D721Med (cell line): ENCODE data around the gene ABCA1.

ENCODE experiments used
- DNase-seq: peaks from one replicate; pipeline ENCODE4 v3.0.0; 2011; ENCODE audit warnings: low spot score; ENCODE audit not compliant: insufficient read length
- FAIRE-seq: peaks from 2 replicates; lab custom pipeline; 2011; peaks lifted over from hg19 to GRCh38; lab: Jason Lieb, UNC
- TF ChIP-seq, protein P1 (sequence below): IDR thresholded peaks from 2 replicates; pipeline ENCODE4 v1.5.1; 2012; ENCODE audit warnings: mild to moderate bottlenecking, control low read depth; ENCODE audit not compliant: insufficient read depth; ENCODE audit errors: missing control alignments

The ABCA1 gene

DNA sequence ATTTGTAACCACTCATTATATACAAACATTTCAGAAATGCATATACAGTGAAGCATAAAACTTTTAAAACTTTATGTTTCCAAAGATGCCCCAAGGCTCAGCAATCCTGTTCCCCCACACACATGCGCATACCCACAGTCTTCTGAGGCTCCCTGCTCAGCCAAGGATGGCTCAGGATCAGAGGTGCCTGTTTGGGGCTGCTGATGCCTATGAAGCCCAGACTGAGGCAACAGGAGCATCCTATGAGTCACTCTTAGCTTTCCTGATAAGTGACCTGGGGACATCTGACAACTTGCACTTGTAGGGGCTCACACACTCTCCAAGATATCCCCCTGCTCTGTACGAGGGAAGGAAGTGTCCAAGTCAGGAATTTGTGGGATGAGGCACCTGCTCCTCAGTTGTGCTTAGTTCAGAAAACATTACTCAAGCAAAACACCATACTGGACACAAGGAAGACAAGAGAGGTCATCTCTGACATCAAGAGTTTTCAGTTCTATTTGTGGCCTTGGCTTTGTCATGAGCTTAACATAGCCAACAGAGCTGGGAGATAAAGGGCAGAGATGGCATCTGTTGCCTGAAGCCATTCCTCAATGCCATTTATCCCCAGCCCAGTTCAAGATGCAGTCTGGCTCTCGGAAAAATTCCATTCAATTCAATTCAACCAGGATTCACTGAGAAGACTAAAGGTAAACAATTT lies 101.7 kb downstream of the ABCA1 start:
- no peak for FAIRE-seq

DNA sequence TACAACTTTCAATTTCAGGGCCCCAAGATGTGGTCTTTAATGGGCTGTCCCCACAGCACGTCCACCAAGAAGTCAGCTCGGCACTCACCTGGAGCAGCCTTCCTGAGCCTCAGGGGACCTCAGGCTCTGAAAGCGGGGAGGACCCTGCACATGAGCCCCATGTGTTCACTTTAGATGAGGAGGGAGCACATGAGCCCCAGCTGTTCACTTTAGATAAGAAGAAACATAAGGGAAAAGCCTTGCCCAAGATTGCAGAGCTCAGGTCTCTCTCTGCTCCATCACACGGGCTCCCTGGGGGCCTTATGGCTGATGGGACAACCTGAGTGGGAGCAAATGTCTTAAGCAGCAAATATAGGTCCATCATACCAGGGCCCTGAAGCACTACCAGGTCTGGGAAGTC lies 107.6 kb downstream of the ABCA1 start:
- DNase-seq = no peak
- no peak for FAIRE-seq
- TF ChIP-seq, protein P1, sequence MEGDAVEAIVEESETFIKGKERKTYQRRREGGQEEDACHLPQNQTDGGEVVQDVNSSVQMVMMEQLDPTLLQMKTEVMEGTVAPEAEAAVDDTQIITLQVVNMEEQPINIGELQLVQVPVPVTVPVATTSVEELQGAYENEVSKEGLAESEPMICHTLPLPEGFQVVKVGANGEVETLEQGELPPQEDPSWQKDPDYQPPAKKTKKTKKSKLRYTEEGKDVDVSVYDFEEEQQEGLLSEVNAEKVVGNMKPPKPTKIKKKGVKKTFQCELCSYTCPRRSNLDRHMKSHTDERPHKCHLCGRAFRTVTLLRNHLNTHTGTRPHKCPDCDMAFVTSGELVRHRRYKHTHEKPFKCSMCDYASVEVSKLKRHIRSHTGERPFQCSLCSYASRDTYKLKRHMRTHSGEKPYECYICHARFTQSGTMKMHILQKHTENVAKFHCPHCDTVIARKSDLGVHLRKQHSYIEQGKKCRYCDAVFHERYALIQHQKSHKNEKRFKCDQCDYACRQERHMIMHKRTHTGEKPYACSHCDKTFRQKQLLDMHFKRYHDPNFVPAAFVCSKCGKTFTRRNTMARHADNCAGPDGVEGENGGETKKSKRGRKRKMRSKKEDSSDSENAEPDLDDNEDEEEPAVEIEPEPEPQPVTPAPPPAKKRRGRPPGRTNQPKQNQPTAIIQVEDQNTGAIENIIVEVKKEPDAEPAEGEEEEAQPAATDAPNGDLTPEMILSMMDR = no peak

More for the DNA sequence above, 101.7 kb downstream of the ABCA1 start:
- TF ChIP-seq, protein P1 = no peak
- DNase-seq = no peak

DNA sequence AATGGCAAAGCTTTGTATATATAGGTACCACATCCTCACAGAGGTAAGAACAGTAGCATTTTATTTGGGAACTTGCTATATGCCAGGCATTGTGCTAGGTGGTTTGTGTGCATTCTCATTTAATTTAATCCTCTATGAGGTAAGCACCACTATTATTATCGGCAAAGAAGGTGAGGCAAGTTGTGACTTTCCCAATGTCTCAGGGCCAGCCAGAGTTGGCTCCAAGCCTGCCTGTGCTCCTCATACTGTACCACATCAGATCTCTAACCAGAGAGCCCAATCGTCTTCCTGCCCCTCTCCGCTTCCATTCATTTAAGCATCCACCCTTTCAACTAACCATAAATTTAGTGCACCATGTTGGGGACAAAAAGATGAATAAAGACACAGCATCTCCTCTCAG lies 108.9 kb downstream of the ABCA1 start:
- TF ChIP-seq, protein P1 = no peak
- no peak for DNase-seq
- FAIRE-seq = no peak

DNA sequence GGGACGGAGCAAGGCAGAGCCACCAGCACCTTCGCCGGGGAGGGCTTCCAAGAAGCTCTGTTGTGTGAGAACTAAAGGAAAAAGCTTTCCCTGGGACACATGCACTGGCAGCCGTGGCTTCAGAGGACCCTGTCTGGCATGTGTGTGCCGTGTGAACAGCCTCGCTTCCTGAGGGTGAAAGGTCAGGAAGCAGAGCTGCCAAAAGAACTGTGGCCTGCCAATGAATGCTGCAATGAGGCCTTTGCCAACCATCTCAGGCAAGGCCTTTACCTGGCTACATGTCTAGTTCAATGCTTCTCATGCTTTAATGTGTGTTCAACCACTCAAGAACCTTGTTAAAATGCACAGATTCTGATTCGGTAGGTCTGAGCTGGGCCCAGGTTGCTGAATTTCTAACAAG lies 110.5 kb downstream of the ABCA1 start:
- TF ChIP-seq, protein P1 = no peak
- FAIRE-seq (no peak), DNase-seq (no peak)

DNA sequence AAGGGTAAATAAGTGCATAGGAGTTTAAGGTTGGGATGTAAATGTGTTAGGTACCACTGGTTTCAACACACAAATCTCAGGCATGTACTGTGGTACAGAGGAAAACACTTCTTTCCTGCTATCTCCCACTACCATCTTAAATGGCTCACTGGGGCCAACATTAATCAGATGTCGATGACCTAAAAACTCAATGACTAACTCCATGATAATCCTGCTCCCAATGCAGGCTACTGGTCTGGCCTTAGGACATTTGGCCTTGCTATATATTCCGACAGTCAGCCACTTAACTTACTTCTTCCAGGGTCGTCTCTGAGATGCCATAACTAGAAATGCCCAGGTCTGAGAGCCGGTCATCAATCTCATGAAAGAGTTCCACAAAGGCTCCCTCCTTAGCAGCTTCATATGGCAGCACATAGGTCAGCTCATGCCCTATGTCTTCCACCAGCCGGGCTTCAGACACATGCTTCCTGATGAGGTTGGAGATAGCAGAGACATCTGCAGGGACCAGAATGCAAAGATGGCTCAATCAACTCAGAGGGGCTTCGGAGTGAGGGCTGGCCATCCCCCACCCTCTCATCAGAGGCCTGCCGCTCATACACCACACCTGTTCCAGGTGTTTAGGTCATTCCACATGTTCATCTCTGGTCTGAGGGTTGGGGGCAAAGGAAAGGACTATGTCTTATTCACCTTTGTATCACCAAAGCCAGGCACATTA lies 111.9 kb downstream of the ABCA1 start:
- DNase-seq = no peak
- no peak for FAIRE-seq
- TF ChIP-seq, protein P1 = no peak

DNA sequence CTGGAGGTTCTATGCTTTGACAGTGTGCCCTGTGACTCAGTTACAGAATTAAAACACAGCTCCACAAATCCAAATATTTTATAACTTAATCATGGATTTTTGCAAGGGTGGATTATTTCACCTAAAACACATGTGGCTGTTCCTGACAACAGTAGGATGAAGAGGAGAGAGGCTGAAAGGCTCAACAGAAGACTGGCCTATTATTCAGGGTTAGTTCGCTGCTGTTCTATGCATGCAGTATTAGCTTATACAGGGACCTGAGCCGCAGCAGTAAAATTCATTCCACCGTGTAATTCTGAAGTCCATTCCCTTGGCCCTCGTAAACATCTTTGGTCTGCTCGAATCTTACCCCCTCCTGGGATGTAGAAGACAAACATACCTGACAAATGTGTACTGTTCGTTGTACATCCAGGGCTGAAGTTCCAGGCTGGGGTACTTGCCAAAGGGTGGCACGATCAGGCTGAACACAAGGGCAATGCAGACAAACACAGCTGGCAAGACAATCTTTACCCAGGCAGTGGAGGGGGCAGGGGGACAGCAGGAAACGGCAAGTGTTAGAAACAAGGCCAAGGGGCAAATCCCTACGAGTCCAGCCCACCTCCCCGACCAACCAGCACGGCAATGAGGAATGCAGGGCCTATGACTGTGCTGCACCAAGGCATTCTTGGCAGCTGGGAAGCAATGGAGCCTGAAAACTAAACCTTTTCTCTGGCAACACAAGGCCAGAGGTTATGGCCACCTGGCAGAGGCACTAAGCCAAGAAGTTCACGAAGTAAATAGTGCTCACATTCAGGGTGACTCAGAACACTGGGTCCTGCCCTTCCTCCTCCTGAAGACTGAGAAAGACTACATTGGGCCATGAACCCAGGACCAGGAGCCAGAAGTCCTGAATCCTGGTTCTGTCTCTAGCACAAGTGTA lies 117.3 kb downstream of the ABCA1 start:
- DNase-seq = no peak
- no peak for FAIRE-seq
- TF ChIP-seq, protein P1 = no peak
